Measurements from ENCODE around the gene CA14. TPM values are rescaled to one million over a fixed set of nuclear protein-coding genes. Genes with fewer than 3 reads are reported as not detected.

CA14 gene
- total RNA-seq, 1 experiment from 2014 or later = 35.3 TPM

DNA sequence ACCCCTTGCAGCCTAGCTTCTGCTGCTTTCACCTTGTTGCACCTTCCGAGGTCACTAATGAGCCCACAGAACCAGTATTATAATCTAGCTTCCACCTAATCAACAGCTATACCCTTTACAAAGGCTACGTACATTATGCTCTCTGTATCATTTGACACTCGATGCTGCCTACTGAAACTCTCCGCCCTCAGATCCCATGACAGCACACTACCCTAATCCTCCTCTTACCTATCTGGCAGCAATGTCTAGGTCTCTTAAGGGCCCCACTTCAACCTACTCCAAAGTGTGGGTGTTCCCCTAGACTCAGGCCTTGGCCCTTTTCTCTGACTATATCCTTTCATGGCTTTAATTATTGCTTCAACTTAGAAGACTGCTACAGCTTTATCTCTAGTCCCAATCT lies 31.2 kb downstream of the CA14 start:
- no peak for DNase-seq (ENCODE audit: low spot score)
- ChIA-PET POLR2A (no interaction called here), CTCF (no interaction called here)
- H3K9me3 Mint-ChIP-seq = no peaks in the 10 kb centered on the region
- peaks cover 12% of the 10 kb centered on the region for H3K36me3 Mint-ChIP-seq
- TF ChIP-seq NFE2L1 (CRISPR knock-in tag; IDR thresholded peaks at IDR 0.05) (no peak), TEAD1 (CRISPR knock-in tag; IDR thresholded peaks at IDR 0.05) (no peak), ZBTB43 (CRISPR knock-in tag; IDR thresholded peaks at IDR 0.05) (no peak), ZNF423 (CRISPR knock-in tag; IDR thresholded peaks at IDR 0.05) (no peak), GABPB1 (CRISPR knock-in tag; IDR thresholded peaks at IDR 0.05) (no peak), PRRX2 (CRISPR knock-in tag; IDR thresholded peaks at IDR 0.05) (no peak), ETV6 (CRISPR knock-in tag; IDR thresholded peaks at IDR 0.05) (no peak), FOXK1 (CRISPR knock-in tag; IDR thresholded peaks at IDR 0.05) (no peak), ZBTB21 (CRISPR knock-in tag; IDR thresholded peaks at IDR 0.05; ENCODE audit: borderline replicate concordance) (no peak), SMAD4 (CRISPR knock-in tag; IDR thresholded peaks at IDR 0.05) (no peak), USF2 (CRISPR knock-in tag; IDR thresholded peaks at IDR 0.05) (no peak), ESRRA (CRISPR knock-in tag; IDR thresholded peaks at IDR 0.05; ENCODE audit: borderline replicate concordance) (no peak), CREM (CRISPR knock-in tag; IDR thresholded peaks at IDR 0.05) (no peak), ZNF281 (CRISPR knock-in tag; IDR thresholded peaks at IDR 0.05) (no peak), ELF4 (CRISPR knock-in tag; IDR thresholded peaks at IDR 0.05; ENCODE audit: low read depth) (no peak), ZNF219 (CRISPR knock-in tag; IDR thresholded peaks at IDR 0.05; ENCODE audit: borderline replicate concordance) (no peak)
- TF ChIP-seq, protein P1, sequence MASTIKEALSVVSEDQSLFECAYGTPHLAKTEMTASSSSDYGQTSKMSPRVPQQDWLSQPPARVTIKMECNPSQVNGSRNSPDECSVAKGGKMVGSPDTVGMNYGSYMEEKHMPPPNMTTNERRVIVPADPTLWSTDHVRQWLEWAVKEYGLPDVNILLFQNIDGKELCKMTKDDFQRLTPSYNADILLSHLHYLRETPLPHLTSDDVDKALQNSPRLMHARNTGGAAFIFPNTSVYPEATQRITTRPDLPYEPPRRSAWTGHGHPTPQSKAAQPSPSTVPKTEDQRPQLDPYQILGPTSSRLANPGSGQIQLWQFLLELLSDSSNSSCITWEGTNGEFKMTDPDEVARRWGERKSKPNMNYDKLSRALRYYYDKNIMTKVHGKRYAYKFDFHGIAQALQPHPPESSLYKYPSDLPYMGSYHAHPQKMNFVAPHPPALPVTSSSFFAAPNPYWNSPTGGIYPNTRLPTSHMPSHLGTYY (CRISPR knock-in tag; IDR thresholded peaks at IDR 0.05) = no peak
- TF ChIP-seq, protein P2, sequence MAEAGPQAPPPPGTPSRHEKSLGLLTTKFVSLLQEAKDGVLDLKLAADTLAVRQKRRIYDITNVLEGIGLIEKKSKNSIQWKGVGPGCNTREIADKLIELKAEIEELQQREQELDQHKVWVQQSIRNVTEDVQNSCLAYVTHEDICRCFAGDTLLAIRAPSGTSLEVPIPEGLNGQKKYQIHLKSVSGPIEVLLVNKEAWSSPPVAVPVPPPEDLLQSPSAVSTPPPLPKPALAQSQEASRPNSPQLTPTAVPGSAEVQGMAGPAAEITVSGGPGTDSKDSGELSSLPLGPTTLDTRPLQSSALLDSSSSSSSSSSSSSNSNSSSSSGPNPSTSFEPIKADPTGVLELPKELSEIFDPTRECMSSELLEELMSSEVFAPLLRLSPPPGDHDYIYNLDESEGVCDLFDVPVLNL (CRISPR knock-in tag; IDR thresholded peaks at IDR 0.05; ENCODE audit: borderline replicate concordance, low read depth) = no peak
- TF ChIP-seq, protein P3, sequence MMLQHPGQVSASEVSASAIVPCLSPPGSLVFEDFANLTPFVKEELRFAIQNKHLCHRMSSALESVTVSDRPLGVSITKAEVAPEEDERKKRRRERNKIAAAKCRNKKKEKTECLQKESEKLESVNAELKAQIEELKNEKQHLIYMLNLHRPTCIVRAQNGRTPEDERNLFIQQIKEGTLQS (CRISPR knock-in tag; conservative IDR thresholded peaks at IDR 0.05) = no peak
- TF ChIP-seq, protein P4, sequence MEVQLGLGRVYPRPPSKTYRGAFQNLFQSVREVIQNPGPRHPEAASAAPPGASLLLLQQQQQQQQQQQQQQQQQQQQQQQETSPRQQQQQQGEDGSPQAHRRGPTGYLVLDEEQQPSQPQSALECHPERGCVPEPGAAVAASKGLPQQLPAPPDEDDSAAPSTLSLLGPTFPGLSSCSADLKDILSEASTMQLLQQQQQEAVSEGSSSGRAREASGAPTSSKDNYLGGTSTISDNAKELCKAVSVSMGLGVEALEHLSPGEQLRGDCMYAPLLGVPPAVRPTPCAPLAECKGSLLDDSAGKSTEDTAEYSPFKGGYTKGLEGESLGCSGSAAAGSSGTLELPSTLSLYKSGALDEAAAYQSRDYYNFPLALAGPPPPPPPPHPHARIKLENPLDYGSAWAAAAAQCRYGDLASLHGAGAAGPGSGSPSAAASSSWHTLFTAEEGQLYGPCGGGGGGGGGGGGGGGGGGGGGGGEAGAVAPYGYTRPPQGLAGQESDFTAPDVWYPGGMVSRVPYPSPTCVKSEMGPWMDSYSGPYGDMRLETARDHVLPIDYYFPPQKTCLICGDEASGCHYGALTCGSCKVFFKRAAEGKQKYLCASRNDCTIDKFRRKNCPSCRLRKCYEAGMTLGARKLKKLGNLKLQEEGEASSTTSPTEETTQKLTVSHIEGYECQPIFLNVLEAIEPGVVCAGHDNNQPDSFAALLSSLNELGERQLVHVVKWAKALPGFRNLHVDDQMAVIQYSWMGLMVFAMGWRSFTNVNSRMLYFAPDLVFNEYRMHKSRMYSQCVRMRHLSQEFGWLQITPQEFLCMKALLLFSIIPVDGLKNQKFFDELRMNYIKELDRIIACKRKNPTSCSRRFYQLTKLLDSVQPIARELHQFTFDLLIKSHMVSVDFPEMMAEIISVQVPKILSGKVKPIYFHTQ (CRISPR knock-in tag; IDR thresholded peaks at IDR 0.05) = no peak
- no peak overlapping the region for H3K27ac Mint-ChIP-seq
- peaks cover 13% of the 10 kb centered on the region for H3K27me3 Mint-ChIP-seq (ENCODE audit: low read depth)
- H3K4me1 Mint-ChIP-seq = peaks cover 8% of the 10 kb centered on the region
- H3K4me3 Mint-ChIP-seq = no peak overlapping the region
- no peak for ATAC-seq

Data from WTC11 (cell line).